ENCODE measurements around the gene RNF157. TPM values are rescaled to one million over a fixed set of nuclear protein-coding genes. Genes with fewer than 3 reads are reported as not detected.
A peak's percentile ranks its signal among the peaks of the same experiment; 100 is the strongest.

The RNF157 gene
- total RNA-seq, 2 experiments from 2014 or later: 103 to 110 TPM

- Mint-ChIP-seq H3K9me3 (no peaks in the 10 kb centered on the region), H3K27ac (peak overlapping the region; percentile 88), H3K4me3 (no peak overlapping the region), H3K27me3 (no peaks in the 10 kb centered on the region), H3K4me1 (peaks cover 41% of the 10 kb centered on the region), H3K36me3 (peaks cover 27% of the 10 kb centered on the region)
- DNase-seq (no peak), ATAC-seq (ENCODE audit: low read depth) (no peak)
- POLR2A ChIA-PET: interaction anchor here (1.0 to 1.9 kb wide), 7 partner anchors 8 to 121 kb away, joined by 3 to 9 read pairs (median 4); partner anchors contain the start of gene FOXJ1
Observed at GRCh38 chr17:76150712-76151622, 89.3 kb downstream of the RNF157 start.

DNA sequence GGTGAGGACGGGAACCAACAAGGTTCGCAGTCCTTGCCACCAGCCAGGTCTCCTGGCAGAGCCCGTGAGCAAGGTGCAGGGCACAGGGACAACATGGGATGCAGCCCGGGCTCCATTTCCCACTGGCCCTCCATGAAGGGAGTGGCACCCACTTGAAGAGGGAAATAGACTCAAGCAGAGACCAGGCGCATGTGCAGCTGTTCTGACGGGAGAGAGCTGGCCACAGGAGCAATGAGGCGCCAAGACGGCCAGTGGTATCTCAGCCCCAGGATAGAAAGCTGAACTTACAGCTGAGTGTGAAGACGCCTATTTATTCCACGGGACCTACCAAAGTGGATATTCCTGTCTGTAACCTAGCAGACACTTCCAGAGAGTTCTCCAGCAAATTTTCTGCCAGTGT, 91.1 kb downstream of the RNF157 start:
- Mint-ChIP-seq H3K27ac (peak overlapping the region; percentile 68), H3K36me3 (peaks cover 29% of the 10 kb centered on the region), H3K27me3 (no peaks in the 10 kb centered on the region), H3K4me1 (peaks cover 54% of the 10 kb centered on the region), H3K4me3 (no peak overlapping the region), H3K9me3 (no peaks in the 10 kb centered on the region)
- ATAC-seq (ENCODE audit: low read depth) (no peak), DNase-seq (no peak)
- POLR2A ChIA-PET: interaction anchor here (1.5 kb wide), 1 partner anchor 120 kb away, joined by 3 read pairs; no protein-coding TSS in a partner anchor

- peaks cover 29% of the 10 kb centered on the region for H3K36me3 Mint-ChIP-seq
- no peaks in the 10 kb centered on the region for H3K27me3 Mint-ChIP-seq
- ATAC-seq (ENCODE audit: low read depth) (no peak), DNase-seq (no peak)
- no peaks in the 10 kb centered on the region for H3K9me3 Mint-ChIP-seq
- peak overlapping the region; percentile 94 for H3K27ac Mint-ChIP-seq
- H3K4me1 Mint-ChIP-seq: peaks cover 58% of the 10 kb centered on the region
- POLR2A ChIA-PET: interaction anchor here (0.7 kb wide), 2 partner anchors 51 to 78 kb away, joined by 3 read pairs; no protein-coding TSS in a partner anchor
- no peak overlapping the region for H3K4me3 Mint-ChIP-seq
Observed at GRCh38 chr17:76148015-76148326, 92.3 kb downstream of the RNF157 start.

DNA sequence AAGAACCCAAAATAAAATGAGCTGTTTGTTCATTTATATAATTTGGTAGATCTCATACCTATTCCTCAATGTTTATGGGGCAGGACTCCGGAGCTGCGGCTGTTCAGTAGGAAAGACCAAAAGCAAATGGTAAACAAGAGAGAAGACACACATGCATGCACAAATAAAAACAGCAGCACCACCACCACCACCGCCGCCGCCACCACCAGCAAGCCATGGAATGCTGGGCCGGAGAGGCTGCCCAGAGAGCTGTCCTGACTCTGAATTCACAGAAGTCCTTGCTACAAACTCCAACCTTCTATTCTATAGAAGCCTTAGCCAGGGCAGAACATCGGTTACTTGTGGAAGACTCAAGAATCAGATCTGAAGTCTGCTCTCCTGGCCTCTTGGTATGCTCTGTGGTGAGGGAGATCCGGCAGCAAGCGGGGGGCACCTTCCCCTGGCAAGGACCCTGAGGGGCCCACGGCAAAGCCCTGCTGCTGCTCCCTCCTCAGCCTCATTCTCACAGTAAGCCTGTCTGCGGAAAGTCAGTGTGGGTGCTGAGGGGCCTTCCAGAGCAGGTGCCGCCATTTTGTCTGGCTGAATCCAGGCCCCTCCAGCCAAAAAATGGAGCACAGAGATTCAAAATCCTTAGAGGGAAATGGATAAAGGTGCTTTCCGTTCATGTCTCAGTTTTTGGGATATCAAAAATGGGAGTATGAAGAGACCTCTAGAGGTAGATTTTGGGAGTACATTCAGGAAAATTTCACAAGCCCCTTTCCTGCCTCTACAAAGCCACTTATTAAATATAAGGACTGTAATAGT, 92.9 kb downstream of the RNF157 start:
- Mint-ChIP-seq H3K4me1 (peaks cover 61% of the 10 kb centered on the region), H3K27ac (peak overlapping the region; percentile 94), H3K27me3 (no peaks in the 10 kb centered on the region), H3K9me3 (no peaks in the 10 kb centered on the region), H3K36me3 (peaks cover 29% of the 10 kb centered on the region), H3K4me3 (no peak overlapping the region)
- ATAC-seq (ENCODE audit: low read depth) (no peak), DNase-seq (no peak)
- POLR2A ChIA-PET: interaction anchor here (7.7 to 7.9 kb wide), 2 partner anchors 22 to 121 kb away, joined by 50 to 226 read pairs; partner anchors contain the start of gene UBALD2

DNA sequence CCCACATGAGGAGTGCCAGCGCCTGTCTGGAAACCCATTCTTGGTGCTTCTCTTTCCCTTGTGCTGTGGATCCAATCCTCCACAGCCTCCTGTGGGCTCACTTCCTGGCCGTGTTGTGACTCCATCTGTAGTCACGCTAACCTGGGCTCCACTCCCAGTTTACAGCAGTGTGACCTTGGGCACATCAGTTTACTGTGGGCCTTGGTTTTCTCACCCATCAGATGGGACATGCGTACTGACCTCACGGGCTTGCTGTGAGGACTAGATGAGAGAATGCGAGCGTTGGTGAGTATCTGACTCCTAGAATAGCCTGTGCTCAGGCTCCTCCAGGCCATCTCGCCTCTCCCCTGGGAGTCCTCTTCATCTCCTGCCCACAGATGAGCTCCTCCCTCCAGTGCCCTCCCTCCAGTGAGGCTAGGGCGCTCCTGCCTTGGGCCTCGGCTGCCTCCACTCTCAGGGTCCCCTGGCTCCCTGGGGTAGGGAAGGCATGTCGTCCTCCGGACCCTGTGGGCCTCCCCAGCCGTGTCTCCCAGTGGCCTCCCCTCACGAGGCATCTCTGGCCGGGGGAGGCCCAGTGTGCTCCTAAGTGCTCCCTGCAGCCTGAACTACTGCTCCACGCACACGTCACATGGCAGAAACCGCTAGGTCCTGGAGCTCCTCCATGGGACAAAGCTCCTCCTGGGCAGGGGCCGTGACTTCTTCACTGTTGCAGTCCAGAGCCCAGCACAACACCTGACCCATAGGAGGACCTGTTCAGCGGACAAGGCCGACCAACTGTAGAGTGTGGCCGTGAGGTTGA, 94.0 kb downstream of the RNF157 start:
- no peak for DNase-seq
- H3K27me3 Mint-ChIP-seq: no peaks in the 10 kb centered on the region
- POLR2A ChIA-PET: interaction anchor here (1.0 to 7.9 kb wide), 16 partner anchors 8 to 347 kb away, joined by 3 to 226 read pairs (median 5); partner anchors contain the start of genes PRPSAP1 and UBALD2
- peak; percentile 1 for ATAC-seq (ENCODE audit: low read depth)
- peak overlapping the region; percentile 62 for H3K4me3 Mint-ChIP-seq
- peak overlapping the region; percentile 94 for H3K27ac Mint-ChIP-seq
- no peaks in the 10 kb centered on the region for H3K9me3 Mint-ChIP-seq
- H3K36me3 Mint-ChIP-seq: peaks cover 21% of the 10 kb centered on the region
- H3K4me1 Mint-ChIP-seq: peaks cover 59% of the 10 kb centered on the region

DNA sequence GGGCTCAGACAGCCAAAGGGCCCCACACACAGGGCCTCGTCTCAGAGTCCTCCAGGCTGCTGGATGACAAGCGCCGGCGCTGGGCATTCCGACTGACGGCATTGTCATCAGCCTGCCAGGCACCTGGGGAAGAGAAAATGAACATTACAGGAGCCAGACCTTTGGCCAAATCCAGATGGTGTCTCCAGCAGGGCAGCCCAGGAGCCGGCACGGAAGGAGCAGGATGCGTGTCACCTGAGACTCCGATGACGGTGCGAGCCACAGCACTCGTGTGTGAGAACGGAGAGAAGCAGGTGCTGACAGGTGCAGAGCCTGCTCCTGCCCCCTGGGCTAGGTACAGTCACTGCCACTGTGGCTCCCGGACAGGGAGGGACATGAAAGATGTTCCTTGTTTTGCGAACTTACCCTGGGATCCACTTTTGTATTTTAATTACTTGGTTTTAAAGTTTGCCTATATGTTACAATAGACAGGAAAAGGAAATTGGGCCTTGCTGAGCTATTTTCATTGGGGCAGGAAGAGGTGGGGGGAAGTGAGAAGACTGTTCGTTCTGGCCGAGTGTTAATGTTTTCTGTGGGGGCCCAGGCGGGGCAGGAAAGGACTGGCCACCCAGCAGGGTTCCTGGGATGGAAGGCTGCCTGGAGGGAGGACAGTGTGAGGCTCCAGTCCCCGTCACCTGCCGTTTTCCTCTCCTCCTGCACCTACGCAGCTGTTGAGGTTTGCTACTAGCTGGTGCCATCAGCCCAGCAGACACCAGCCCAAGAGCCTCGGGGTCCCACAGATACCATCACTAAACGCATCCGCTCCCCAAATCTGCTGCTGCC, 94.9 kb downstream of the RNF157 start:
- peak overlapping the region; percentile 94 for H3K27ac Mint-ChIP-seq
- H3K27me3 Mint-ChIP-seq: peaks cover under 1% of the 10 kb centered on the region
- H3K36me3 Mint-ChIP-seq: peaks cover 15% of the 10 kb centered on the region
- ATAC-seq (ENCODE audit: low read depth): peak; percentile 48
- POLR2A ChIA-PET: interaction anchor here (0.6 to 7.9 kb wide), 17 partner anchors 9 to 348 kb away, joined by 3 to 226 read pairs (median 5); partner anchors contain the start of genes PRPSAP1 and UBALD2
- H3K4me3 Mint-ChIP-seq: peak overlapping the region; percentile 62
- H3K9me3 Mint-ChIP-seq: no peaks in the 10 kb centered on the region
- DNase-seq: peak; percentile 72
- H3K4me1 Mint-ChIP-seq: peaks cover 57% of the 10 kb centered on the region

- Mint-ChIP-seq H3K4me3 (peak overlapping the region; percentile 82), H3K9me3 (no peaks in the 10 kb centered on the region), H3K27me3 (peaks cover 5% of the 10 kb centered on the region), H3K4me1 (peaks cover 57% of the 10 kb centered on the region), H3K27ac (peak overlapping the region; percentile 94), H3K36me3 (peaks cover 6% of the 10 kb centered on the region)
- POLR2A ChIA-PET: interaction anchor here (1.2 to 7.9 kb wide), 11 partner anchors 8 to 126 kb away, joined by 3 to 226 read pairs (median 9); partner anchors contain the start of gene UBALD2
- DNase-seq (no peak), ATAC-seq (ENCODE audit: low read depth) (no peak)
Observed at GRCh38 chr17:76142585-76143041, 97.7 kb downstream of the RNF157 start.

DNA sequence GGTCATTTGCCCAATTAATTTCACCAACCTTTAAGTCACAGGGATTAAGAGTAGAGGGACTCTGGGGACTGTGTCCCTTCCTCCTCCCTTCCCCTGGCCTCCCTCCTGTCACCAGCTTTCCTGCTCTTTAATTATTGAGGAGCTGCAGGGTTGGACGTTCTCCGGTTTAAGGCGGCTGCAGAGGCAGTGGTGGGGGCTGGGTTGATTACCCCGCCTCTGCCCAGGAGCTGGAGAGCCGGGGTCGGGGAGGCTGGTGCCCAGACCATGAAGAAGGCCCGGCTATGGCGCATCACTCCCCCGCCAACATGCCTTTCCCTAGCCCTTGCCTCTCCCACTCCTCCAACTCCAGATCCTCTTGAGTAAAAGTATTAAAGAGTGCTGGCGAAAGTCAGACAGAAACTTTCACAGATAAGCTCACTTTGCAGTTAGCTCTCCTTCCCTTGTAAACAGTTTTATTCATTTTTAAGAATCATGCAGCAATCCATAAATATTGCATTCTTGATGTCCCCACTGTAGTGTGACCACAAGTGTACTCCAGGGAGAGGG, 98.2 kb downstream of the RNF157 start:
- peaks cover 5% of the 10 kb centered on the region for H3K27me3 Mint-ChIP-seq
- POLR2A ChIA-PET: interaction anchor here (1.4 to 7.9 kb wide), 10 partner anchors 9 to 127 kb away, joined by 4 to 226 read pairs (median 8); partner anchors contain the start of gene UBALD2
- H3K27ac Mint-ChIP-seq: peak overlapping the region; percentile 94
- peaks cover 53% of the 10 kb centered on the region for H3K4me1 Mint-ChIP-seq
- no peak for ATAC-seq (ENCODE audit: low read depth)
- no peak for DNase-seq
- no peaks in the 10 kb centered on the region for H3K9me3 Mint-ChIP-seq
- H3K36me3 Mint-ChIP-seq: peaks cover 5% of the 10 kb centered on the region
- peak overlapping the region; percentile 82 for H3K4me3 Mint-ChIP-seq

DNA sequence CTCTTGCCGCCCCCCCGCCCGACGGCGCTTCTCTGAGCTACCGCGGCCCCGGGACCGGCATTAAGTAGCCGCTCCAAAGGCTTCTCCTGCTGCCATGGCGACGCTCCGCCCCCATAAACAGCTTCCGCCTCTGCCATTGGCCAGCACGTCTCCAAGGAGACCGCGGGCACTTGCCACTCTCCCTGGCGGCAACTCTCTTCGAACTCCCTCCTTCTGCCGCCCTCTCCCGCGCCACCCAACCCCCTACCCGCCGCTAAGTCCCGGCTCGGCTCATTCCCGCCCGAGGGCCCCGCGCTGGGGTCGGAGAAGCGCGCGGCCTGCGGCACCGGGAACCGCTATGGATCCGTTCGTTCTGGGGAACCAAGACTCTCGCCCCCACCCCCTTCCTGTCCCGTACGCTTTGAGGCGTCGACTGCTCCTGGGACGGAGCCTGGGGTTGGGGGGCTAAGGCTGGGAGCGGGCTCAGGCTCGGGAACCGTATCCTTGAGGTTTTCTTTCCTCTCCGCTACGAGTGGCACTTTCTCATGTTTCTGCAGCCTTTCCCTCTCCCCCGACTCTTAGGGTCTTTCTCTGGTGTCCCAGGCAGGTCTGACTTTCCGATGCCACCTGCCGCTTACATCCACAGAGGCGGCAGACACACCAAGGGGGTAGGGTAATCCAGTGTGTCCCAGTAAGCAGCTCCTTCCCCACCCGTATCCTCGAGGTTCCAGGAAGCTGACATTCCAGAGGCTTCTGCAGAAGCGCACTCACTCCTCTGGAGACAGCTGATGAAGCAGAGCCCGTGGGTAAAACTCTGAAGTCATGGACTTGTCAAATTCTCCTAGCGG, 98.9 kb downstream of the RNF157 start, which contains the start of gene FOXJ1:
Gene FOXJ1, minus strand, starts transcription at position 34 of the 827 bp plus-strand sequence. CDS start 850 bp downstream, outside the sequence.
- H3K4me1 Mint-ChIP-seq: peaks cover 51% of the 10 kb centered on the region
- DNase-seq (peak; percentile 95), ATAC-seq (ENCODE audit: low read depth) (peak; percentile 55)
- H3K4me3 Mint-ChIP-seq: peak within 1 kb of the TSS; percentile 82
- H3K27me3 Mint-ChIP-seq: peaks cover 5% of the 10 kb centered on the region
- H3K9me3 Mint-ChIP-seq: no peaks in the 10 kb centered on the region
- H3K27ac Mint-ChIP-seq: peak within 1 kb of the TSS; percentile 94
- peaks cover 5% of the 10 kb centered on the region for H3K36me3 Mint-ChIP-seq
- POLR2A ChIA-PET: interaction anchor here (0.7 to 7.9 kb wide), 14 partner anchors 9 to 138 kb away, joined by 3 to 226 read pairs (median 4); partner anchors contain the start of gene UBALD2

DNA sequence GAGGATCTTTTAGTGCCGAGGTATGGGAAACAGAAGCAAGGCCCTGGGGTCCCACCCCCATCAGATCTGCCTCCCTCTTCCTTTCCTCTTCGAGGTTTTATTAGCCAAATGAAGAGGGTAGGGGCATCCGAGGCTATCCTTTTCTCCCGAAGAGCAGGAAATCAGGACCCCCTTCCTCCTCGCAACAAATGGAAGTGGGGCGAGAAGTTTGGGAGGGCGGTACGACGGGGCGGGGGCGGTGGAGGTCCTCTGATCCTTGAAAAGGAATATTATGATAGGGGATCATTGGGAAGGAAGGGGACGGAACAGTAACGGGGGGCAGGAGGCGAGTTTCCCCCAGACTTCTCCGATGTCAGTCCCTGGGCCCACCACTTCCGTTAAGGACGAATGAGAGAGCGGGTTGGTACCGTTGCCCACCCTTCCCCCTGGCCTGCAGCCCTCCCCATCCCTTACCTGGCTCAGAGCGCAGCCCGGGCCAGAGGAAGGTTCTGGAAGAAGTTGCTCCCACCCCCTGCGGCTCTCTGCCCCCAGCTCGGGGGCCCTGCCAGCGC, 99.6 kb downstream of the RNF157 start:
- peak overlapping the region; percentile 69 for H3K27ac Mint-ChIP-seq

More for the DNA sequence above, 99.6 kb downstream of the RNF157 start:
- Mint-ChIP-seq H3K27me3 (peaks cover 5% of the 10 kb centered on the region), H3K4me1 (peaks cover 44% of the 10 kb centered on the region), H3K36me3 (peaks cover 5% of the 10 kb centered on the region), H3K9me3 (no peaks in the 10 kb centered on the region), H3K4me3 (peak overlapping the region; percentile 82)
- ATAC-seq (ENCODE audit: low read depth) (no peak), DNase-seq (no peak)
- POLR2A ChIA-PET: interaction anchor here (0.7 to 7.9 kb wide), 11 partner anchors 10 to 139 kb away, joined by 3 to 226 read pairs (median 4); partner anchors contain the start of gene UBALD2

Measured in activated naive CD8-positive, alpha-beta T cell treated with anti-CD3 and anti-CD28 coated beads, Interleukin-2, amount 10 ng/mL, durations not matched to agents 7 days and 5 days (primary cell).